T-cell (primary cell): ENCODE results near the gene XXYLT1. TPM values are rescaled to one million over a fixed set of nuclear protein-coding genes. Genes with fewer than 3 reads are reported as not detected.

Source experiments
- ATAC-seq, 4 experiments: fragments of 200-7000 bp in 3 of 4; fragments of 150-1000 bp in 1 of 4; cut with Tn5 transposase; replicated peaks in 1 of 4; 1 replicate in 3 of 4; 2 replicates in 1 of 4; pipeline ENCODE4 v1.10.0; 2021; ENCODE audit warnings: moderate library complexity in 3 of 4, mild to moderate bottlenecking in 2 of 4, moderate number of reproducible peaks in 1 of 4
- CTCF ChIA-PET, 2 donors: fragments of 300-600 bp; sonication (Branson Sonifier 250); formaldehyde crosslinking; loops; one replicate each; lab custom pipeline; 2022; ENCODE audit warnings: antibody characterized with exemption in 2 of 2; lab: Charles Lee
- POLR2A ChIA-PET, 2 donors: fragments of 300-600 bp; sonication (Branson Sonifier 250); formaldehyde crosslinking; loops; one replicate each; lab custom pipeline; 2022; ENCODE audit warnings: antibody characterized with exemption in 2 of 2; lab: Charles Lee
- DNase-seq, 35 experiments: peaks; one replicate each; pipeline versions ENCODE4 v3.0.0 to v3.0.0-alpha.2; 2013 to 2023
- H3K27ac ChIP-seq: one replicate; pipeline ENCODE4 v1.5.1; 2013; ENCODE audit warnings: low read length
- H3K27me3 ChIP-seq, 2 experiments: replicated peaks in 1 of 2; 1 replicate in 1 of 2; 2 replicates in 1 of 2; pipeline versions ENCODE4 v1.6.1 to v1.7.0; 2013; ENCODE audit warnings: low read length in 1 of 2, mixed read lengths in 1 of 2; ENCODE audit not compliant: control insufficient read depth in 2 of 2, insufficient read depth in 2 of 2; ENCODE audit errors: extremely low read depth in 1 of 2
- H3K36me3 ChIP-seq, 2 donors: 1 replicate in 1 of 2; 2 replicates in 1 of 2; pipeline versions ENCODE4 v1.6.1 to v1.7.0; 2013; ENCODE audit warnings: low read length in 1 of 2; ENCODE audit not compliant: control insufficient read depth in 2 of 2, insufficient read depth in 1 of 2; ENCODE audit errors: extremely low read depth in 1 of 2
- H3K4me1 ChIP-seq, 2 experiments: 1 replicate in 1 of 2; 2 replicates in 1 of 2; pipeline versions ENCODE4 v1.6.1 to v1.7.0; 2013; ENCODE audit warnings: low read length in 2 of 2, mixed read lengths in 1 of 2; ENCODE audit not compliant: insufficient read depth in 2 of 2, control insufficient read depth in 1 of 2; ENCODE audit errors: extremely low read depth in 1 of 2
- H3K4me3 ChIP-seq, 2 donors: 1 replicate in 1 of 2; 2 replicates in 1 of 2; pipeline versions ENCODE4 v1.5.1 to v1.7.0; 2013; ENCODE audit warnings: mild to moderate bottlenecking in 2 of 2, low read length in 1 of 2, moderate library complexity in 1 of 2; ENCODE audit not compliant: control insufficient read depth in 1 of 2; ENCODE audit errors: extremely low read depth in 1 of 2
- H3K9me3 ChIP-seq: 2 replicates; pipeline ENCODE4 v1.7.0; 2013
- H3K27ac Mint-ChIP-seq, 2 donors: one replicate each; pipeline ENCODE4 v1.8.0; 2020 to 2021; ENCODE audit warnings: mild to moderate bottlenecking in 2 of 2, mixed read lengths in 2 of 2
- H3K27me3 Mint-ChIP-seq, 2 donors: one replicate each; pipeline ENCODE4 v1.8.0; 2021 to 2022; ENCODE audit warnings: mixed read lengths in 2 of 2
- H3K36me3 Mint-ChIP-seq: one replicate; pipeline ENCODE4 v1.8.0; 2021; ENCODE audit warnings: mixed read lengths
- H3K4me1 Mint-ChIP-seq, 3 donors: one replicate each; pipeline ENCODE4 v1.8.0; 2020 to 2022; ENCODE audit warnings: mixed read lengths in 3 of 3, mild to moderate bottlenecking in 1 of 3
- H3K4me3 Mint-ChIP-seq, 3 donors: one replicate each; pipeline ENCODE4 v1.8.0; 2020 to 2022; ENCODE audit warnings: mild to moderate bottlenecking in 3 of 3, mixed read lengths in 3 of 3, moderate library complexity in 3 of 3
- H3K9me3 Mint-ChIP-seq, 3 donors: one replicate each; pipeline ENCODE4 v1.8.0; 2020 to 2022; ENCODE audit warnings: mixed read lengths in 3 of 3
- WGBS: methylation state at CpG from one replicate; pipeline ENCODE4 v1.1.5; 2013; ENCODE audit warnings: missing lambda C conversion rate; ENCODE audit not compliant: insufficient coverage; 5-methylcytosine and 5-hydroxymethylcytosine counted together
- total RNA-seq, 35 experiments: library from RNA in 6 of 35; stranded (reverse) in 6 of 35; fragments of 120-200 nt in 1 of 35; gene quantifications; one replicate each; pipeline versions ENCODE4 v1.2.1 to v1.2.4 and lab custom pipeline; 2013 to 2026

Gene XXYLT1
- total RNA-seq, 5 donors from 2014 or later (not counting 1 experiment from before 2014, with no cell fraction given): 4.6 to 9.1 (median 5.7) TPM

DNA sequence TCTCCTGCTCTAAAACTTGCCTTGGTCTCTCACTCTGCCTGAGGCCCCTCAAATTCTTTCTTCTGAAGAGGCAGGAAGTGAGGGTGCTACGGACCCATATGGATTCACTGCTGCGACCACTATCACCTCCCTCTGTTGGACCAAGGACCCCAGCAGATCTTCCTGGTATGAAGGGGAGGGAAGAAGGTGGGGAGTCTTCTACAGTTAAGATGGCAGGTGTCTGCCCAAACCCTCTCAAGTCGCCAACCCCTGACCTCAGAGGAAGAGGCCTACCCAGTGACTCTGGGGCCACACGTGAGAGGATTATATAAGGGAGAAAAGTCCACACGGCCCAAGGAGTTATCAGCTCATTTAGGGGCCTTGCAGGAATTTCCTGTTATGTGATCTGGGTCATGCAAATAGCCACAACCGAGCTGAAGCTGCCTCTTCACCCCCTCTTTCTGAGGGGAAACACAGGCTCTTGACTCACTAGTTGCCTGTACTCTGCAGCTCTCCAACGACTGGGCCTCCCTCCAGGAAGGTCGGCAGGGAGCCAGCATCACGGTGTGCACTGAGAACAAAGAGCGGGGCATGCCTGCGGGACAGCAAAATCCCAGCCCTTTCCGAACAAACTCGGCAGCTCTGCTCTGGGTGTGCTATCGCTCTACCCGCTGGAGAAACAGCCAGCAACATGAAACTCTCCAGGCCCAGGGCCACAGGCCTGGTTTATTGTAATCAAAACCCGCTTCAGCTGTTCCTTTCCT lies 116.0 kb downstream of the XXYLT1 start:
- Histone ChIP-seq H3K4me3 (no peak overlapping the region), H3K27me3 (no peaks in the 10 kb centered on the region), H3K36me3 (peaks cover 0 to 2% of the 10 kb centered on the region in 2 donors), H3K4me1 (peaks cover 7 to 24% of the 10 kb centered on the region in 2 experiments), H3K9me3 (no peaks in the 10 kb centered on the region), H3K27ac (no peak overlapping the region)
- H3K4me3 Mint-ChIP-seq: no peak overlapping the region
- CTCF ChIA-PET: no interaction called here
- peak in 1 of 4 experiments; percentile 13 for ATAC-seq
- H3K27me3 Mint-ChIP-seq: peaks cover 0 to 4% of the 10 kb centered on the region in 2 donors
- POLR2A ChIA-PET: no interaction called here
- no peak overlapping the region for H3K27ac Mint-ChIP-seq
- H3K36me3 Mint-ChIP-seq: peaks cover 12% of the 10 kb centered on the region
- peaks cover 26 to 41% (median 34%) of the 10 kb centered on the region in 3 donors for H3K4me1 Mint-ChIP-seq
- WGBS: 53% methylated on average over 11 of the region's 16 CpGs
- no peaks in the 10 kb centered on the region for H3K9me3 Mint-ChIP-seq
- DNase-seq: no peak

DNA sequence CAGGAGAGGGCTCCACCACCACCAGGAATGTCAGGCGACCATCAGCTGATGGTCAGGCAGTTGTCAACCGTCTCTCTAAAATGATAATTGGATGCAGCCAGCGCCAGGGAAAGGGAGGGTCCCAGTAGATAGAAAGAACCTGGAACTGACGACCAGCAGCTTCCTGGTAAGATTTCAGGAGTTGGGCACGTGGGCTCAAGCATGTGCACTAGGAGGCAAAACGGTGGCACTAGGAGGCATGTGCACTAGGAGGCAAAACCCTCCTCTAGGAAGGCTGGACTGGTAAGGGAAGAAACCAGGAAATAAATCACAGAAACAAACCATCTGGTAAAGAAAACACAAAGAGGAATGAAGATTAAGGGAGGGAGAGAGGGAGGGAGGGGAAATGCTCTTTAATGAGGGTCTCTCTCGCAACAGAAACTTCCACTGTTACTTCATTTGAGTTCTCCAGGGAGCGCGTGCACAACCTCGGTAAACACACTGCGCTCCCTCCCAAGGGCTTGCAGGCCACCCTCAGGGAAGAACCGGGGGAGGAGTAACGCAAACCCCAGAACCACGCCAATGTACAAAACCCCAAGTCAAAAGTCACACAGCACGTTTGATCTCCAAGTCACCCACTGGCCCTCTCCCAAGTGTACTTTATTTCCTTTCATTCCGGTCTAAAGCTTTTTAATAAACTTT lies 116.7 kb downstream of the XXYLT1 start:
- Mint-ChIP-seq H3K36me3 (peaks cover 12% of the 10 kb centered on the region), H3K9me3 (no peaks in the 10 kb centered on the region), H3K27me3 (peaks cover 0 to 4% of the 10 kb centered on the region in 2 donors), H3K27ac (no peak overlapping the region), H3K4me3 (no peak overlapping the region), H3K4me1 (peaks cover 32 to 45% (median 36%) of the 10 kb centered on the region in 3 donors)
- ChIA-PET POLR2A (no interaction called here), CTCF (no interaction called here)
- DNase-seq (no peak), ATAC-seq (no peak)
- Histone ChIP-seq H3K36me3 (peaks cover 0 to 2% of the 10 kb centered on the region in 2 donors), H3K27me3 (no peaks in the 10 kb centered on the region), H3K27ac (no peak overlapping the region), H3K4me3 (no peak overlapping the region), H3K4me1 (peaks cover 7 to 25% of the 10 kb centered on the region in 2 experiments), H3K9me3 (no peaks in the 10 kb centered on the region)
- 71% methylated on average over 5 of the region's 16 CpGs for WGBS

DNA sequence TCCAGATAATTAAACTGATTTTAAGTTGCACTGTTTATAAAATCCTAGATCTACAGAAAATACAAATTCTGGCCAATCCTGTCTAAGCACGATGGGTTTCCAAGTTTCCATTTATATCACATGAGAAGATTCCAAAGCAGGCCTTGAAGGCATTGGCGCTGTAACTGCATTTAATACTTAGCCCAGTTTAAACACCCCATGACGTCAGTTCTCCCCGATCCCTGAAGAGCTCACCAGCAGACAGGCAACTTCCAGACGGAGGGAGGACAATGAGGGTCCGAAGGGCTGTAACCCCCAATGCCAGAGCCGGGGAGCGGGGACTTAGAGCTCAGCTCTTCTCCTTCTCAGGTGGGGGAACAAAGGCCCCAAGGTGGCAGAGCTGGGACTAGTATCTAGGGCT lies 117.3 kb downstream of the XXYLT1 start:
- H3K4me3 Mint-ChIP-seq: no peak overlapping the region
- no peak for ATAC-seq

DNA sequence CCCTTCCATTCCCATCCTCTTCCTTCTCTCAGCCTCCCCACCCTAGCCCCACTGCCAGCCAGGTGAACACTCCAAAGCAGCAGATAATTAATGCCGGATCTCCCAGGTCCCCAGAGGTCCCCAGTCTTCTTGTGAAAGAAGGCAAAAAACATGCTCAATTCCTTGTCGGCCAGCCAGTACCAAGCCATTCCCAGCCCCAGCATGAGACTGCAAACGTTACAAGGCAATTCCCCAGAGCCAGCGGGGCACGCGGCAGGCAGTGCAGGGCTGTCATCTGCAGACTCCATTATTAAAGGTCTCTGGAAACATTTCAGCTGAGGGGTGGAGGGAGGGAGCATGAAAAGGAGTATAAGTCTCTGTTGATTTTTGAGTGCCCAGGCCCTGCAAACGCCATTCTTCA lies 117.8 kb downstream of the XXYLT1 start:
- DNase-seq (no peak), ATAC-seq (no peak)
- H3K27ac ChIP-seq: no peak overlapping the region
- POLR2A ChIA-PET: no interaction called here
- no peak overlapping the region for H3K4me3 ChIP-seq
- CTCF ChIA-PET: no interaction called here
- 76% methylated on average over 6 of the region's 7 CpGs for WGBS
- Mint-ChIP-seq H3K27me3 (peaks cover 0 to 4% of the 10 kb centered on the region in 2 donors), H3K27ac (no peak overlapping the region), H3K4me1 (peaks cover 38 to 56% (median 47%) of the 10 kb centered on the region in 3 donors), H3K4me3 (no peak overlapping the region), H3K9me3 (no peaks in the 10 kb centered on the region), H3K36me3 (peaks cover 12% of the 10 kb centered on the region)
- peaks cover 10 to 25% of the 10 kb centered on the region in 2 experiments for H3K4me1 ChIP-seq
- H3K36me3 ChIP-seq: peaks cover 0 to 2% of the 10 kb centered on the region in 2 donors
- no peaks in the 10 kb centered on the region for H3K27me3 ChIP-seq
- H3K9me3 ChIP-seq: no peaks in the 10 kb centered on the region

More for the DNA sequence above, 117.3 kb downstream of the XXYLT1 start:
- no peak overlapping the region for H3K4me3 ChIP-seq
- H3K36me3 Mint-ChIP-seq: peaks cover 12% of the 10 kb centered on the region
- H3K36me3 ChIP-seq: peaks cover 0 to 2% of the 10 kb centered on the region in 2 donors
- H3K27ac Mint-ChIP-seq: no peak overlapping the region
- ChIA-PET POLR2A (no interaction called here), CTCF (no interaction called here)
- no peak overlapping the region for H3K27ac ChIP-seq
- no peaks in the 10 kb centered on the region for H3K27me3 ChIP-seq
- DNase-seq: no peak
- 100% methylated on average over 8 of the region's 8 CpGs for WGBS
- peaks cover 34 to 51% (median 42%) of the 10 kb centered on the region in 3 donors for H3K4me1 Mint-ChIP-seq
- H3K9me3 Mint-ChIP-seq: no peaks in the 10 kb centered on the region
- H3K9me3 ChIP-seq: no peaks in the 10 kb centered on the region
- H3K27me3 Mint-ChIP-seq: peaks cover 0 to 4% of the 10 kb centered on the region in 2 donors
- peaks cover 7 to 25% of the 10 kb centered on the region in 2 experiments for H3K4me1 ChIP-seq

DNA sequence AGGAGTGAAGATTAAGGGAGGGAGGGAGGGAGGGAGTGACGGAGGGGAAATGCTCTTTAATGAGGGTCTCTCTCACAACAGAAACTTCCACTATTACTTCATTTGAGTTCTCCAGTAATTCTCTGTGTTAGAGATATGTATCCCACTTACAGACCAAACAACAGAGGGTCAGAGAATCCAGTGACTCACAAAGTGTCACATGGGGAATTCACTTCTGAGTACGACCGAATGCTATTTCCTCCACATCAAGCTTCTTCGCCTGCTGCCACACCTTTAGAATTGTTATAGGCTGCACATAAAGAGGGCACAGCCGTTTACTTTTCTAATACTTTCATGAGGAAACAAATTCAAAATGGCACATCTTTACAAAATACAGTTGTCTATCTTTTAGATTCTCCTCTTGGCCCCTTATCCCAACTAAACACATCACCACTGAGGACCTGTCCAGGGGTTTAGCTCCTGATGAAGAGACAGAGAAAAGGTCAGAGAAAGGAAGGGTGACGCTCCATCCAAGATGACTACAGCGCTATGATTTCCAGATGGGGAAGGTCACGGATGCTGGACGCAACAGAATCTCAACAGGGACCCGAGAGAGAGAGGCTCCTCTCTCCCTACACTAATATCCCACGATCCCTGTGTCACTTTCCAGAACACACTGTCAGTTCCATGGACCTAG lies 119.0 kb downstream of the XXYLT1 start:
- ChIA-PET CTCF (no interaction called here), POLR2A (no interaction called here)
- Mint-ChIP-seq H3K9me3 (no peaks in the 10 kb centered on the region), H3K27ac (no peak overlapping the region), H3K27me3 (peaks cover 0 to 4% of the 10 kb centered on the region in 2 donors), H3K36me3 (peaks cover 12% of the 10 kb centered on the region), H3K4me1 (peaks cover 37 to 55% (median 53%) of the 10 kb centered on the region in 3 donors), H3K4me3 (no peak overlapping the region)
- Histone ChIP-seq H3K36me3 (peaks cover 0 to 2% of the 10 kb centered on the region in 2 donors), H3K27me3 (no peaks in the 10 kb centered on the region), H3K9me3 (no peaks in the 10 kb centered on the region), H3K27ac (no peak overlapping the region), H3K4me3 (no peak overlapping the region), H3K4me1 (peaks cover 10 to 33% of the 10 kb centered on the region in 2 experiments)
- no peak for ATAC-seq
- no peak for DNase-seq
- 83% methylated on average over 4 of the region's 11 CpGs for WGBS

DNA sequence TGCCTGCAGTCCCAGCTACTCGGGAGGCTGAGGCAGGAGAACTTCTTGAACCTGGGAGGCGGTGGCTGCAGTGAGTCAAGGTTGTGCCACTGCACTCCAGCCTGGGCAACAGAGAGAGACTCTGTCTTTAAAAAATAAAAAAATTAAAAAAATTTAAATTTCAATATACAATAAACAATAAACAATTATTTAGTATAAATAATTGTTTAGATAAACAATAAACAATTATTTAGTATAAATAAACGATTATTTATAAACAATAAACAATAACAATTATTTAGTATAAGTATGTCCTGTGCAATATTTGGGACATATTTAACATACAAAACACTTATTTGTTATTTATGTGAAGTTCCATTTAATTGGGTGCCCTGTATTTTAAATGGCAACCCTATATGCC lies 119.6 kb downstream of the XXYLT1 start:
- ATAC-seq: no peak
- ChIA-PET POLR2A (no interaction called here), CTCF (no interaction called here)
- H3K27ac Mint-ChIP-seq: no peak overlapping the region
- peaks cover 10 to 33% of the 10 kb centered on the region in 2 experiments for H3K4me1 ChIP-seq
- peaks cover 0 to 4% of the 10 kb centered on the region in 2 donors for H3K27me3 Mint-ChIP-seq
- peaks cover 37 to 54% (median 53%) of the 10 kb centered on the region in 3 donors for H3K4me1 Mint-ChIP-seq
- no peak for DNase-seq
- peaks cover 0 to 2% of the 10 kb centered on the region in 2 donors for H3K36me3 ChIP-seq
- H3K27ac ChIP-seq: no peak overlapping the region
- H3K27me3 ChIP-seq: no peaks in the 10 kb centered on the region
- H3K9me3 ChIP-seq: no peaks in the 10 kb centered on the region
- no peaks in the 10 kb centered on the region for H3K9me3 Mint-ChIP-seq
- H3K4me3 ChIP-seq: no peak overlapping the region
- H3K36me3 Mint-ChIP-seq: peaks cover 12% of the 10 kb centered on the region
- H3K4me3 Mint-ChIP-seq: peak overlapping the region in 1 of 3 donors; percentile 80
- WGBS: no CpG with 5 or more reads among the region's 3 CpGs
